ENCODE results near the gene MAN1C1. TPM values are rescaled to one million over a fixed set of nuclear protein-coding genes. Genes with fewer than 3 reads are reported as not detected.

The MAN1C1 gene
- total RNA-seq, 6 experiments from 2014 or later = 10.7 to 38.8 (median 21.0) TPM

- H3K36me3 ChIP-seq = no peaks in the 10 kb centered on the region
- no peak for DNase-seq
- H3K4me1 ChIP-seq = peaks cover 0 to 5% (median 0%) of the 10 kb centered on the region in 4 donors
- no peak overlapping the region for H3K27ac ChIP-seq
- no peak for ATAC-seq
- H3K4me3 ChIP-seq = no peak overlapping the region
- no peaks in the 10 kb centered on the region for H3K27me3 ChIP-seq
- intact Hi-C loops (cut with DNase I) = no loop called here
- WGBS (ENCODE audit: insufficient coverage, low coverage, low lambda C conversion rate, missing lambda C conversion rate) = 59% methylated on average over 1 of the region's 2 CpGs
- TF ChIP-seq POLR2A (IDR thresholded peaks at IDR 0.05) = no peak
- TF ChIP-seq CTCF (IDR thresholded peaks at IDR 0.05) = no peak
- H3K9me3 ChIP-seq = no peaks in the 10 kb centered on the region
Measured at GRCh38 chr1:25714372-25714931, 97.9 kb downstream of the MAN1C1 start.

- H3K27ac ChIP-seq = no peak overlapping the region
- ATAC-seq (peak in 1 of 4 donors; percentile 42), DNase-seq (no peak)
- H3K4me3 ChIP-seq = no peak overlapping the region
- no peaks in the 10 kb centered on the region for H3K9me3 ChIP-seq
- no peaks in the 10 kb centered on the region for H3K36me3 ChIP-seq
- WGBS (ENCODE audit: insufficient coverage, low coverage, low lambda C conversion rate, missing lambda C conversion rate) = 86% methylated on average over 5 of the region's 5 CpGs
- TF ChIP-seq CTCF (IDR thresholded peaks at IDR 0.05) (no peak), POLR2A (IDR thresholded peaks at IDR 0.05) (no peak)
- H3K4me1 ChIP-seq = peaks cover 0 to 5% (median 0%) of the 10 kb centered on the region in 4 donors
- intact Hi-C loops (cut with DNase I) = no loop called here
- H3K27me3 ChIP-seq = no peaks in the 10 kb centered on the region
Measured at GRCh38 chr1:25715888-25716287, 99.3 kb downstream of the MAN1C1 start.

- intact Hi-C loops (cut with DNase I) = no loop called here
- no peaks in the 10 kb centered on the region for H3K9me3 ChIP-seq
- TF ChIP-seq CTCF (IDR thresholded peaks at IDR 0.05) (no peak), POLR2A (IDR thresholded peaks at IDR 0.05) (no peak)
- peaks cover 0 to 5% (median 0%) of the 10 kb centered on the region in 4 donors for H3K4me1 ChIP-seq
- WGBS (ENCODE audit: insufficient coverage, low coverage, low lambda C conversion rate, missing lambda C conversion rate) = 52% methylated on average over 5 of the region's 5 CpGs
- H3K27me3 ChIP-seq = no peaks in the 10 kb centered on the region
- no peak overlapping the region for H3K27ac ChIP-seq
- H3K4me3 ChIP-seq = no peak overlapping the region
- DNase-seq (no peak), ATAC-seq (peak in 1 of 4 donors; percentile 32)
- no peaks in the 10 kb centered on the region for H3K36me3 ChIP-seq
Measured at GRCh38 chr1:25716320-25716719, 99.7 kb downstream of the MAN1C1 start.

GRCh38 chr1:25718732-25719131 lies 102.1 kb downstream of the MAN1C1 start:
- intact Hi-C loops (cut with DNase I) = no loop called here
- Histone ChIP-seq H3K4me3 (no peak overlapping the region), H3K4me1 (peaks cover 0 to 4% (median 0%) of the 10 kb centered on the region in 4 donors), H3K27ac (no peak overlapping the region), H3K36me3 (no peaks in the 10 kb centered on the region), H3K9me3 (no peaks in the 10 kb centered on the region), H3K27me3 (no peaks in the 10 kb centered on the region)
- TF ChIP-seq CTCF (IDR thresholded peaks at IDR 0.05) (no peak), POLR2A (IDR thresholded peaks at IDR 0.05) (no peak)
- ATAC-seq (no peak), DNase-seq (no peak)
- 100% methylated on average over 2 of the region's 2 CpGs for WGBS (ENCODE audit: insufficient coverage, low coverage, low lambda C conversion rate, missing lambda C conversion rate)
